Activated B cell treated with CpG ODN at 0.5 μM for 24 hours (primary cell): ENCODE measurements around the gene PIK3R3. TPM values are rescaled to one million over a fixed set of nuclear protein-coding genes. Genes with fewer than 3 reads are reported as not detected.

Source experiments
- ATAC-seq: fragments of 200-7000 bp; cut with Tn5 transposase; one replicate; pipeline ENCODE4 v1.10.0; 2021; ENCODE audit warnings: low read depth, mild to moderate bottlenecking, moderate library complexity
- CTCF ChIA-PET: fragments of 350-600 bp; sonication (Branson Sonifier 250); formaldehyde crosslinking; loops from one replicate; lab custom pipeline; 2021; ENCODE audit warnings: antibody characterized with exemption; lab: Charles Lee
- POLR2A ChIA-PET: fragments of 350-600 bp; sonication (Branson Sonifier 250); formaldehyde crosslinking; loops from one replicate; lab custom pipeline; 2021; ENCODE audit warnings: antibody characterized with exemption; lab: Charles Lee
- DNase-seq: peaks from one replicate; pipeline ENCODE4 v3.0.0; 2022
- H3K27ac Mint-ChIP-seq: one replicate; pipeline ENCODE4 v1.8.0; 2020; ENCODE audit warnings: mixed read lengths
- H3K27me3 Mint-ChIP-seq: one replicate; pipeline ENCODE4 v1.8.0; 2021; ENCODE audit warnings: mixed read lengths
- H3K36me3 Mint-ChIP-seq: one replicate; pipeline ENCODE4 v1.8.0; 2021; ENCODE audit warnings: low read depth, mixed read lengths
- H3K4me1 Mint-ChIP-seq: one replicate; pipeline ENCODE4 v1.8.0; 2021; ENCODE audit warnings: mixed read lengths
- H3K4me3 Mint-ChIP-seq: one replicate; pipeline ENCODE4 v1.8.0; 2020; ENCODE audit warnings: mild to moderate bottlenecking, mixed read lengths
- H3K9me3 Mint-ChIP-seq: one replicate; pipeline ENCODE4 v1.8.0; 2020; ENCODE audit warnings: mixed read lengths
- CTCF ChIP-seq: fragments of 200-600 bp; IDR thresholded peaks from one replicate; pipeline ENCODE4 v1.8.0; 2022; ENCODE audit warnings: antibody characterized with exemption, mild to moderate bottlenecking
- intact Hi-C: fragments of 100-400 bp; cut with micrococcal nuclease; formaldehyde crosslinking; loops from one replicate; pipeline ENCODE4 v1.15.1; 2024
- total RNA-seq: library from RNA; stranded (reverse); gene quantifications from 2 replicates; pipeline ENCODE4 v1.2.3, GENCODE V29; 2022

Gene PIK3R3
- total RNA-seq = 1.0 and 1.3 TPM in 2 replicates

- Mint-ChIP-seq H3K36me3 (peaks cover 8% of the 10 kb centered on the region), H3K27me3 (peaks cover 34% of the 10 kb centered on the region), H3K9me3 (no peaks in the 10 kb centered on the region), H3K27ac (peak within 1 kb of the TSS; percentile 83), H3K4me3 (peak within 1 kb of the TSS; percentile 93), H3K4me1 (peaks cover 25% of the 10 kb centered on the region)
- no peak for TF ChIP-seq CTCF
- peak; percentile 75 for DNase-seq
- ChIA-PET CTCF (no interaction called here), POLR2A (interaction anchor here (0.6 to 1.6 kb wide), 4 partner anchors 17 to 1305 kb away, joined by 3 to 4 read pairs (median 3); no protein-coding TSS in a partner anchor)
- intact Hi-C loops = loop anchor here (1.0 to 5.0 kb wide), 3 partner anchors 45 to 445 kb away; partner anchors contain the start of genes P3R3URF and TSPAN1
- ATAC-seq = peak; percentile 89
Observed at GRCh38 chr1:46132529-46133180, at the start of gene PIK3R3. Gene PIK3R3, minus strand, starts transcription at chr1:46132629. Its CDS starts 677 bp downstream, at chr1:46131952.

DNA sequence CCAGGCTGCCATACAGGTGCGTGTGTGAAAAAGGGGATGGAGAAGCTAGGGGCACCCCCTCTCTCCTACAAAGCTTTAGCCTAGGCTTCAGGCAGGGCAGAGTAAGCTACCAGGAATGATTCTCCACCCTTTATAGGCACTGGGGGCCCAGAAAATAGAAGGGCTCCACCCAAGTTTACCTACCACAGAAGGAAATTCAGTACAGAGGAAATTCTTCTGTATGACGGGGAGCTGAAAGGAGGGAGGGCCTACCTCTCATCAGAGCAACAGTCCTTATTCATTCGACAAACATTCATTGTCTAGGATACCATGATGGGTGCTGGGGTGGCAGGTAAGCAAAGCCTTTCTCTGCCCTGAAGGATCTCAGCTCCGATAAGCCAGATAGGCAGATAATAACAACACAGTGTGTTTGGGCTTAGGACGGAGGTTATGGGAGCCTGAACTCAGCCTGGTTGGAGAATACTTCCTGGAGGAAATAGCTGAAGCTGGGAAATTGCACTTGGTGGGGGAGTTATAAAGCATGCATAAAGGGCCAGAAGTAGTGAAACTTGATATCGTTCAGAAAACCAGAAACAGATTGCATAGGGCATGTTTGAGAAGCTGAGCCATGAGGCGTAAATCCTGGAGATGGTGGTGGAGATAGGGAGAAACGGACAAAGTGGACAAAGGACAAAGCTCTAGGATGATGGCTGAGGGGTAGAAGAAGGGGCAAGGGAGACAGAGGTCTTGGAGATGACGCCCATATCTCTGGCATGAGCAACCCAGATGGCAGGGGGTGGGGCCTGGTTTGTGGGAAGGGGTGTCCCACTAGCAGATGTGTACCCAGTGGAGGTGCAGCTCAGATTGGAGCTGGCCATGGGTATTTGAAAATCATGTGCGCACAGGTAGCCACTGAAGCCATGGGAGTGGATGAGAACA is 49.2 kb upstream of the PIK3R3 start:
- POLR2A ChIA-PET = no interaction called here
- Mint-ChIP-seq H3K36me3 (no peaks in the 10 kb centered on the region), H3K27ac (no peak overlapping the region), H3K4me3 (no peak overlapping the region), H3K9me3 (no peaks in the 10 kb centered on the region), H3K27me3 (no peaks in the 10 kb centered on the region), H3K4me1 (peaks cover 9% of the 10 kb centered on the region)
- no peak for ATAC-seq
- intact Hi-C loops = no loop called here
- CTCF ChIA-PET = interaction anchor here (8.7 kb wide), 1 partner anchor 144 kb away, joined by 85 read pairs; no protein-coding TSS in a partner anchor
- no peak for TF ChIP-seq CTCF
- no peak for DNase-seq

DNA sequence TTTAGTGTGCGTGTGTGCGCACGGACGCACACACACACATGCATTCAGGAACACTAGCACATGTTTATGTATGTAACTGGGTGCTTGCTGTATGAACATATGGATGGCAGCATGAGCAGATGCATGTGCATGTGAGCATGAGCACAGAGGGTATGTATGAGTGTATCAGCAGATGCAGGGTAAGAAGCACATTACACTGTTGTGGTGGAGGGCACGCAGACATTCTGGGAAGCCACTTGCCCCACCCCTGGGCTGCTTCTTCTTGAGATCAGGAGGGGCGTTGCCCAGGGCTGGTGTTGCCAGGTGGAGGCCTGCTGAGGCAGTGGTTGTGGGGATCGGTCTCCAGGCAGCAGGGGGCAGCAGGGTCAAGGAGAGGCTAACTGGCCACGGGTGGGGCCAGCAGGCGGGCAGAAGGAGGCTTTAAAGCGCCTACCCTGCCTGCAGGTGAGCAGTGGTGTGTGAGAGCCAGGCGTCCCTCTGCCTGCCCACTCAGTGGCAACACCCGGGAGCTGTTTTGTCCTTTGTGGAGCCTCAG is 47.7 kb upstream of the PIK3R3 start:
- H3K4me1 Mint-ChIP-seq = peaks cover 11% of the 10 kb centered on the region
- intact Hi-C loops = no loop called here
- no peak overlapping the region for H3K4me3 Mint-ChIP-seq
- H3K36me3 Mint-ChIP-seq = no peaks in the 10 kb centered on the region
- H3K9me3 Mint-ChIP-seq = no peaks in the 10 kb centered on the region
- POLR2A ChIA-PET = no interaction called here
- no peak for TF ChIP-seq CTCF
- no peak overlapping the region for H3K27ac Mint-ChIP-seq
- DNase-seq (no peak), ATAC-seq (no peak)
- H3K27me3 Mint-ChIP-seq = no peaks in the 10 kb centered on the region
- CTCF ChIA-PET = interaction anchor here (8.7 kb wide), 1 partner anchor 143 kb away, joined by 85 read pairs; no protein-coding TSS in a partner anchor

GRCh38 chr1:46179138-46180081 is 47.0 kb upstream of the PIK3R3 start:
- TF ChIP-seq CTCF = peak; percentile 85
- POLR2A ChIA-PET = interaction anchor here (0.6 kb wide), 1 partner anchor 144 kb away, joined by 4 read pairs; no protein-coding TSS in a partner anchor

More at GRCh38 chr1:46179138-46180081, 47.0 kb upstream of the PIK3R3 start:
- DNase-seq (peak; percentile 40), ATAC-seq (peak; percentile 80)
- Mint-ChIP-seq H3K27me3 (no peaks in the 10 kb centered on the region), H3K4me1 (peaks cover 8% of the 10 kb centered on the region), H3K27ac (no peak overlapping the region), H3K4me3 (no peak overlapping the region), H3K36me3 (no peaks in the 10 kb centered on the region), H3K9me3 (no peaks in the 10 kb centered on the region)
- intact Hi-C loops = loop anchor here (1.0 to 5.0 kb wide), 4 partner anchors 44 to 169 kb away; partner anchors contain the start of gene PIK3R3
- CTCF ChIA-PET = interaction anchor here (8.7 kb wide), 1 partner anchor 142 kb away, joined by 85 read pairs; no protein-coding TSS in a partner anchor
